Fibroblast of skin of back (primary cell): ENCODE measurements around the gene ADAMTS17.
"Not testable (repeated sequence)": the region's sequence is repeated elsewhere in the genome, so short reads cannot be mapped to it uniquely, and the experiment has no call there.

Experiments
- DNase-seq: peaks from one replicate; pipeline ENCODE4 v3.0.0-alpha.2; 2013

ADAMTS17 gene

DNA sequence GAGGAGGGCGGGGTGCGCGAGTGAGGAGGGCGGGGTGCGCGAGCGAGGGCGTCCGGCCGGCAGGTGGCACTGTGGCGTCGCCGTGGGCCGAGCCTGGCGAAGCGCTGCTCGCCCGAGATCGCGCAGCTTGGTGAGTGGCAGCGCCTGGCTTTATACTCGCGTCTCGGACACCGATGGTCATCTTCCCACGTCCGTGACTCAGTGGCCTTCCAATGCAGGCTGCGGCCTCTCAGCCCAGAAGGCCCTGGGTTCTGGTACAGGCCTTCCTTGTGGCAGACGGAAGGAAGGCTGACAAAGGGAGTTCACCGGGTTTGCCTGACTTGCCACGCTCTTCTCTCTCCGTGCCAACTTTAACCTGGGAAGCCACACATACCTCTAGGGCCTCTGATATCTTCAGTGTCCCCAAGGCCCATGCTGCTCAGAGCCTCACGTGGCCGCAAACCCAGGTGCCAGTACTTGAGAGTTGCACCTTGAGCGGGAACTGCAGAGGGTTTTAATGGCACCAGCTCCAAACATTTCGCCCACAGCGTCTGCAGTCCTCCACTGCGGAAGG lies 413.3 kb downstream of the ADAMTS17 start:
- DNase-seq: peak; percentile 58

DNA sequence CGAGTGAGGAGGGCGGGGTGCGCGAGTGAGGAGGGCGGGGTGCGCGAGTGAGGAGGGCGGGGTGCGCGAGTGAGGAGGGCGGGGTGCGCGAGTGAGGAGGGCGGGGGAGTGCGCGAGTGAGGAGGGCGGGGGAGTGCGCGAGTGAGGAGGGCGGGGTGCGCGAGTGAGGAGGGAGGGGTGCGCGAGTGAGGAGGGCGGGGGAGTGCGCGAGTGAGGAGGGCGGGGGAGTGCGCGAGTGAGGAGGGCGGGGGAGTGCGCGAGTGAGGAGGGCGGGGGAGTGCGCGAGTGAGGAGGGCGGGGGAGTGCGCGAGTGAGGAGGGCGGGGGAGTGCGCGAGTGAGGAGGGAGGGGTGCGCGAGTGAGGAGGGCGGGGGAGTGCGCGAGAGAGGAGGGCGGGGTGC lies 415.2 kb downstream of the ADAMTS17 start:
- DNase-seq: not testable (repeated sequence)

DNA sequence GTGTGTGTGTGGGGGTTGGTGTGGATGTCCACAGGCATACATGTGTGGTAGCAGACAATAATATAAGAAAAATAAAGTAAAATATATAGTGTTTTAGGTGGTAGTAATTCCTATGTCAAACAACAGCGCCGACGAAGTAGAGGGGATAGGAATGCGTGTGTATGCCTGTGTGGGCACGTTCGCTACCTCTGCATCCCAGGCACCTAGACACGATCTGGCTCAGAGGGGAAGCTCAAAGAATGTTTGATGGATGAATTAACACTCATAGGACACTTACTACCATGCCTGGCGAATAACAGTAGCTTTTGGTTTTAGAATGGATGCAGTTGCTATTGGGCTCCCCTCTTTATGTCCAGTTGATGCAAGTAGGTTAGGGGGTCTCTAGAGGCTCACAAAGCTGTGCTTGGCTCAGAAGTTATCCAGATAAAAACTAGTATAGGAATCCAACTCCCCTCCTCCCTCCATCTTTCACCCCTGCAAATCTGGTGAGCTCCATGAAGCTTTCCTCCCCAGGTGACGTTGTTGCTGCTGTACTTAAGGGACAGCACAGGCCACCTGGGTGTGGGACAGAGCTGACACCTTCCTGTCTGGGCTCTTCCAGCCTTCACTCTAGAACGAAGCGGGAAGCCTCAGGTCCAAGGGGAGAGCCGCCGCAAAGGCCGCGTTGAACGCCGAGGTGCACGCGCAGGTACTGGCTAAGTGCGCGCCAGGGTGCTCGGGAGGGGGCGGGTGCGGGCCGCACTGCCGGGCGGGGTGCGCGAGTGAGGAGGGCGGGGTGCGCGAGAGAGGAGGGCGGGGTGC lies 415.9 kb downstream of the ADAMTS17 start:
- no peak for DNase-seq

DNA sequence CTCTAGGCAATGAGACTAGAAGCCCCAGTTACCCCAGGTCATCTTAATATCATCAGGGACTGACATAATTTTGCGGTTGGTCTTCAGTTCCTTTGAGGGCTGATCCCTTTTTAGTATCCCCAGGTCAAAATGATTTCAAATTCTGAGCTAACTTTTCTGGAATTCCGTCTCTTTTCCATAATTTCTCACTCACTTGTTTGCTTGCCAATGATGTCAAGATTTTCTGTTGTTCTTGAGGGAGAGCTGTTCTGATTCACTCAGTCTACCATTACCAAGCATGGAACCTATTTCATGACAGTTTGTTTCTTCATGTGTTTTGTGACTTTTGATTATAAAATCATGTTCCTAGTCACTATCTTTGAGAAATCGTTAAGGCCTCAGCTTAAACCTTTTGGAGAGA lies 418.1 kb downstream of the ADAMTS17 start:
- no peak for DNase-seq
